ENCODE results near the gene CTSD. TPM values are rescaled to one million over a fixed set of nuclear protein-coding genes. Genes with fewer than 3 reads are reported as not detected.

CTSD gene
- total and polyA plus RNA-seq, 2 of the 4 experiments (the other 2 are of a cell fraction), result 39.8 to 166 TPM

GRCh38 chr11:1776331-1776851 is 12.7 kb upstream of the CTSD start:
- Histone ChIP-seq H3K9me1 (ENCODE audit: insufficient read depth, low read length) (peaks cover 5% of the 10 kb centered on the region), H3K23ac (ENCODE audit: low read depth, low read length) (no peak overlapping the region), H4K20me1 (ENCODE audit: insufficient read depth, low read length) (no peaks in the 10 kb centered on the region; the same call in 1 of the 2 replicates), H2BK5ac (ENCODE audit: low read depth, low read length, poor library complexity, severe bottlenecking) (no peak overlapping the region), H3K4me3 (ENCODE audit: insufficient read depth, low read depth, low read length) (no peak overlapping the region), H3K18ac (ENCODE audit: low read depth, low read length) (no peak overlapping the region), H2AFZ (replicated peaks; ENCODE audit: low read length, poor library complexity) (no peak overlapping the region), H3K9me3 (ENCODE audit: control insufficient read depth, insufficient read depth, low read length) (peaks cover 9% of the 10 kb centered on the region), H4K5ac (ENCODE audit: low read depth, low read length) (no peak overlapping the region), H3K56ac (ENCODE audit: extremely low read depth, insufficient read depth, low read length) (no peak overlapping the region), H3K27ac (ENCODE audit: insufficient read depth, low read length) (no peak overlapping the region), H3K27me3 (ENCODE audit: control insufficient read depth, insufficient read depth, low read length) (peaks cover 32% of the 10 kb centered on the region), H2BK20ac (ENCODE audit: low read depth, low read length) (no peak overlapping the region), H3K14ac (replicated peaks; ENCODE audit: low read depth, low read length) (no peak overlapping the region), H3K4ac (ENCODE audit: low read depth, low read length) (no peak overlapping the region), H3K4me1 (ENCODE audit: control insufficient read depth, insufficient read depth, low read length) (peaks cover 12% of the 10 kb centered on the region), H2BK15ac (ENCODE audit: low read depth, low read length) (no peak overlapping the region), H3K9ac (ENCODE audit: low read depth, low read length) (no peak overlapping the region), H4K91ac (ENCODE audit: insufficient read depth, low read depth, low read length) (no peak overlapping the region), H2BK120ac (ENCODE audit: low read depth, low read length) (no peak overlapping the region), H2AK5ac (ENCODE audit: low read depth, low read length) (no peak overlapping the region), H4K8ac (ENCODE audit: low read depth in 2 of 2, low read length in 2 of 2) (no peak overlapping the region), H2AK9ac (replicated peaks; ENCODE audit: low read depth, low read length, poor library complexity) (no peak overlapping the region), H3K4me2 (ENCODE audit: low read depth, low read length) (no peak overlapping the region), H3K36me3 (ENCODE audit: control insufficient read depth, insufficient read depth, low read length) (no peaks in the 10 kb centered on the region), H3K79me1 (ENCODE audit: low read depth in 1 of 2, low read length in 2 of 2) (no peaks in the 10 kb centered on the region)
- POLR2A ChIA-PET (ENCODE audit: unreplicated experiment), result no interaction called here
- DNase-seq (no peak), ATAC-seq (ENCODE audit: low read depth) (no peak)
- dilution Hi-C loops (cut with HindIII; ENCODE audit: low sequenced_read_pairs, unreplicated experiment) (no loop called here), intact Hi-C loops (cut with micrococcal nuclease) (no loop called here), in situ Hi-C loops (cut with MboI; ENCODE audit: low sequenced_read_pairs) (no loop called here)
- 82% methylated on average over 4 of the region's 11 CpGs; no CpG with 5 or more reads in 1 of the 2 experiments for WGBS, 2 experiments (ENCODE audit: extremely low coverage in 2 of 2, insufficient read length in 1 of 2)
- BruUV-seq (replicated peaks), result no TSS peak
- CTCF ChIA-PET, result no interaction called here
- no peak for TF ChIP-seq USF2 (IDR thresholded peaks at IDR 0.05; ENCODE audit: low read depth, low read length)
- TF ChIP-seq MAFK (IDR thresholded peaks at IDR 0.05; ENCODE audit: low read depth, low read length), result no peak
- TF ChIP-seq RAD21 (IDR thresholded peaks at IDR 0.05; ENCODE audit: low read length), result no peak
- TF ChIP-seq CEBPB (IDR thresholded peaks at IDR 0.05; ENCODE audit: low read depth, low read length), result no peak
- no peak for TF ChIP-seq NFE2L2 (IDR thresholded peaks at IDR 0.05; ENCODE audit: low read depth, low read length)

Data from IMR-90 (cell line).